ENCODE measurements around the gene ADCY9. TPM values are rescaled to one million over a fixed set of nuclear protein-coding genes. Genes with fewer than 3 reads are reported as not detected.

The ADCY9 gene
- total and polyA plus RNA-seq, 4 donors = 7.9 to 40.1 (median 24.7) TPM

DNA sequence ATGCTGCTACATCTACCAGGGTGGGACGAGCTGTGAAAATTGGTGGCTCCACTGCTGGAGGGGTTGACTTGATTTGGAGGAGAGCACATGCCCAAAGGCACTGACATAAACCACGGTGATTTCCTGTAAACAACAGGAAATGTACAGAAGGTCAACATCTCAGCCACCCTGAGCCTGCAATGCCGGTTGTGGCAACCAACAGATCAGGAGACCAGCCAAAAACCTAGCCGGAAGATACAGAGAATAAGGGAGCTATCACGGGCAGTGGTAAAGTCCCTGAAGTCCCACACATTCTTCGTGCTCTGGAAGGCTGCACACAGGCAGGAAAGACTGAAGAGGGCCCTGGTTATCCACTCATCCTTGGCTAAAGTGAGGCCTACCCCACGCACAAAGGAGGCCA is 56.2 kb downstream of the ADCY9 start:
- Histone ChIP-seq H3K9me3 (ENCODE audit: control insufficient read depth, low read length) (no peaks in the 10 kb centered on the region), H3K4me3 (ENCODE audit: low read length in 2 of 2) (no peak overlapping the region), H3K4me1 (ENCODE audit: control insufficient read depth in 1 of 2, insufficient read depth in 2 of 2, low read length in 2 of 2) (no peaks in the 10 kb centered on the region), H3K27me3 (ENCODE audit: control insufficient read depth in 1 of 2, insufficient read depth in 2 of 2, low read length in 1 of 2) (no peaks in the 10 kb centered on the region), H3K27ac (ENCODE audit: low read depth in 1 of 2, low read length in 2 of 2) (no peak overlapping the region), H3K36me3 (ENCODE audit: control insufficient read depth in 1 of 2, insufficient read depth in 2 of 2, low read length in 1 of 2) (no peaks in the 10 kb centered on the region)
- no peak for DNase-seq
- intact Hi-C loops (cut with DNase I) = no loop called here
- WGBS, 2 donors = 81 to 92% methylated on average over 7 of the region's 7 CpGs
- ATAC-seq (ENCODE audit: low FRiP score) = no peak

DNA sequence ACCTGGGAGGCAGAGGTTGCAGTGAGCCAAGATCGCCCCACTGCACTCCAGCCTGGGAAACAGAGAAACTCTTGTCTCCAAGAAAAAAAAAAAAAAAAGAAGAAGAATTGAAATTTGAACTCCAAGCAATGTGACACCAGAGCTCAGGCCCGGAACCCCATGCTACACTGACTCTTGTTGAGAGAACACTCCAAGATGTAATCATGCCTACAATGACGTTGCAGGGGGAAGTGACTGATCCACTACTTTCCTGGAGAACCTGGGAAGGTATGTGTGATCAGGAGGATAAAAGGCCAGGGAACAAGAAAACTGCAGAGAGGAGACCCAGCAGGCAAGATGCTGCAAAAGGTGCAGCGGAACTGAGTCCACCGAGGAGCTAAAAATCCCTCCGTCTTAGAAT is 57.9 kb downstream of the ADCY9 start:
- 87 to 92% methylated on average over 6 of the region's 6 CpGs for WGBS, 2 donors
- intact Hi-C loops (cut with DNase I) = loop anchor here in 1 of 2 donors (10.0 kb wide), 1 partner anchor 46 kb away; no protein-coding TSS in a partner anchor
- ATAC-seq (ENCODE audit: low FRiP score) (no peak), DNase-seq (no peak)
- Histone ChIP-seq H3K36me3 (ENCODE audit: control insufficient read depth in 1 of 2, insufficient read depth in 2 of 2, low read length in 1 of 2) (no peaks in the 10 kb centered on the region), H3K9me3 (ENCODE audit: control insufficient read depth, low read length) (no peaks in the 10 kb centered on the region), H3K4me3 (ENCODE audit: low read length in 2 of 2) (no peak overlapping the region), H3K27ac (ENCODE audit: low read depth in 1 of 2, low read length in 2 of 2) (no peak overlapping the region), H3K4me1 (ENCODE audit: control insufficient read depth in 1 of 2, insufficient read depth in 2 of 2, low read length in 2 of 2) (no peaks in the 10 kb centered on the region), H3K27me3 (ENCODE audit: control insufficient read depth in 1 of 2, insufficient read depth in 2 of 2, low read length in 1 of 2) (no peaks in the 10 kb centered on the region)

DNA sequence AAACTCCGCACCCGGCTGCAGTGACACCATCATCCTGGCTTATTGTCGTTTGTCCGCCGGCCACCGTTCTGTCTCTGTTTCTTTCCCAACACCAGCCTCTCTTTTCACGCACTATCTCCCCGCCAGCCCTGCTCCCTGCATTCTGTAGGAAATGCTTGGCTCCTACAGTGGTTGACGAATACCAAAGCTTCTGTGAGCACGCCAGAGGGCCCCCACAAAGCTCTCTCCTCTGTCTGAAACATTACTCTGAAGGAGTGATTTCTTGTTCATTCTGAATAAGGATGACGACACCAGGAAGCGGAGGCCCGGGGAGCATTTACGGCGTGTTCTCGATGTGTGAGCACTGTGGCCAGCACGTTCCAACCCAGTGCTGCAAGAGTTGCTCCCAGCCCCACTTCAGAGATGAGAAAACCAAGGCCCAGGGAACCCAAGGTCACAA is 58.8 kb downstream of the ADCY9 start:
- Histone ChIP-seq H3K27me3 (ENCODE audit: control insufficient read depth in 1 of 2, insufficient read depth in 2 of 2, low read length in 1 of 2) (no peaks in the 10 kb centered on the region), H3K9me3 (ENCODE audit: control insufficient read depth, low read length) (no peaks in the 10 kb centered on the region), H3K4me3 (ENCODE audit: low read length in 2 of 2) (no peak overlapping the region), H3K36me3 (ENCODE audit: control insufficient read depth in 1 of 2, insufficient read depth in 2 of 2, low read length in 1 of 2) (no peaks in the 10 kb centered on the region), H3K4me1 (ENCODE audit: control insufficient read depth in 1 of 2, insufficient read depth in 2 of 2, low read length in 2 of 2) (peaks cover 0 to 4% of the 10 kb centered on the region in 2 donors), H3K27ac (ENCODE audit: low read depth in 1 of 2, low read length in 2 of 2) (no peak overlapping the region)
- DNase-seq (no peak), ATAC-seq (ENCODE audit: low FRiP score) (no peak)
- intact Hi-C loops (cut with DNase I) = loop anchor here in 1 of 2 donors (10.0 kb wide), 1 partner anchor 47 kb away; no protein-coding TSS in a partner anchor
- 83 to 90% methylated on average over 17 of the region's 17 CpGs for WGBS, 2 donors

DNA sequence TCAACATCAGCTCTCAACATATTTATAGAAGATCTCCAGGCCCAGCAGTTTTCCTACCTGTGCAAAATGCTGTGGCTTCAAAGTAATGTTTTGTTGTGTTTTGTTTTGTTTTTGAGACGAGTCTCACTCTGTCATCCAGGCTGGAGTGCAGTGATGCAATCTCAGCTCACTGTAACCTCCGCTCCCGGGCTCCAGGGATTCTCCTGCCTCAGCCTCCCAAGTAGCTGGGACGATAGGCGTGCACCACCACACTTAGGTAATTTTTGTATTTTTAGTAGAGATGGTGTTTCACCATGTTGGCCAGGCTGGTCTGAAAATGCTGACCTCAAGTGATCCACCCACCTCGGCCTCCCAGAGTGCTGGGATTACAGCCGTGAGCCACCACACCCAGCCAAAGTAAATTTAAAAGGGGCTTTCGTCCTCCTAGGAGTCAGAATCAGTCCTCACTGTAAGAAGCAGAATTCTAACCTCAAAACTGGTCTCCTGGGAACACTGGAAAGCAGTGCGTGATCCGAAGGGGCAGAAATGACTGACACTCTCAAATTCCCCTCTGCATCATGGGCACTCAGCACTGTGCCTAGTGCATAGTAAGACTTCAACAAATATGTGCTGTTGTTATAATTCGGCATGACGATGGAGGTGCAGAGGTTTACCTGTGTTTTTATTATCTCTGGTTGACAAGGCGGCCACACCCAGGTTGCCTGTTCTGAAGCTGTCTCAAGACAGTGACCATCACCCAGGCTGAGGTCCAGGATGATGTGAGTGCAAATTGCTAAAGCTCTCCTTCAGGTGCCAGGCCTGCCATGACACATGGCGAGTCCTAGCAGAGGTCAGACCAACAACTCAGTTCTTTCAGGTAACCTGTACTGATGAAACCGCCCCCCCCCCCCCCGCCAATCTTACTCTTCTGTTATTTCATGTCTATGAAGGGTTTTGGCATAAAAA is 59.8 kb downstream of the ADCY9 start:
- H3K36me3 ChIP-seq (ENCODE audit: control insufficient read depth in 1 of 2, insufficient read depth in 2 of 2, low read length in 1 of 2) = no peaks in the 10 kb centered on the region
- ATAC-seq (ENCODE audit: low FRiP score) (no peak), DNase-seq (no peak)
- H3K4me3 ChIP-seq (ENCODE audit: low read length in 2 of 2) = no peak overlapping the region
- H3K4me1 ChIP-seq (ENCODE audit: control insufficient read depth in 1 of 2, insufficient read depth in 2 of 2, low read length in 2 of 2) = peaks cover 0 to 5% of the 10 kb centered on the region in 2 donors
- intact Hi-C loops (cut with DNase I) = loop anchor here in 1 of 2 donors (10.0 kb wide), 1 partner anchor 48 kb away; no protein-coding TSS in a partner anchor
- no peaks in the 10 kb centered on the region for H3K27me3 ChIP-seq (ENCODE audit: control insufficient read depth in 1 of 2, insufficient read depth in 2 of 2, low read length in 1 of 2)
- H3K9me3 ChIP-seq (ENCODE audit: control insufficient read depth, low read length) = no peaks in the 10 kb centered on the region
- no peak overlapping the region for H3K27ac ChIP-seq (ENCODE audit: low read depth in 1 of 2, low read length in 2 of 2)
- WGBS, 2 donors = 73 to 77% methylated on average over 16 of the region's 16 CpGs

DNA sequence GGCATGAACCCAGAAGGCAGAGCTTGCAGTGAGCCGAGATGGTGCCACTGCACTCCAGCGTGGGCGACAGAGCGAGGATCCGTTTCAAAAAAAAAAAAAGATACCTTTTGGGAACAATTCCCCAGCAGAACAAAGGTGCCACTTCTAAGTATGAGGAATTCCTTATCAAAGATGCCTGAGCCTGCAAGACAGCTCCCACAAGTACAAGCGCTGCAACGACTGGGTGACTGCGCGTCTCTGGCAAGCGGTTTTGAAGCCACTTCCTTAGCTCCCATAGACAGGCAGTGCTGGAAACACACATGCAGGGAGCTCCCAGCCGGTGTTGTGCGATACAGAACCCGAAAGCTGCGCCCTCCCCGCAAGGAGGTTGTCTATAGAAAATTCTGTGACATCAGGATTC is 60.5 kb downstream of the ADCY9 start:
- H3K27ac ChIP-seq (ENCODE audit: low read depth in 1 of 2, low read length in 2 of 2) = no peak overlapping the region
- H3K9me3 ChIP-seq (ENCODE audit: control insufficient read depth, low read length) = no peaks in the 10 kb centered on the region
- DNase-seq = no peak
- H3K4me3 ChIP-seq (ENCODE audit: low read length in 2 of 2) = no peak overlapping the region
- H3K27me3 ChIP-seq (ENCODE audit: control insufficient read depth in 1 of 2, insufficient read depth in 2 of 2, low read length in 1 of 2) = no peaks in the 10 kb centered on the region
- ATAC-seq (ENCODE audit: low FRiP score) = no peak
- H3K4me1 ChIP-seq (ENCODE audit: control insufficient read depth in 1 of 2, insufficient read depth in 2 of 2, low read length in 2 of 2) = peaks cover 0 to 5% of the 10 kb centered on the region in 2 donors
- H3K36me3 ChIP-seq (ENCODE audit: control insufficient read depth in 1 of 2, insufficient read depth in 2 of 2, low read length in 1 of 2) = no peaks in the 10 kb centered on the region
- intact Hi-C loops (cut with DNase I) = loop anchor here in 1 of 2 donors (10.0 kb wide), 1 partner anchor 49 kb away; no protein-coding TSS in a partner anchor
- WGBS, 2 donors = 95 to 98% methylated on average over 15 of the region's 15 CpGs

DNA sequence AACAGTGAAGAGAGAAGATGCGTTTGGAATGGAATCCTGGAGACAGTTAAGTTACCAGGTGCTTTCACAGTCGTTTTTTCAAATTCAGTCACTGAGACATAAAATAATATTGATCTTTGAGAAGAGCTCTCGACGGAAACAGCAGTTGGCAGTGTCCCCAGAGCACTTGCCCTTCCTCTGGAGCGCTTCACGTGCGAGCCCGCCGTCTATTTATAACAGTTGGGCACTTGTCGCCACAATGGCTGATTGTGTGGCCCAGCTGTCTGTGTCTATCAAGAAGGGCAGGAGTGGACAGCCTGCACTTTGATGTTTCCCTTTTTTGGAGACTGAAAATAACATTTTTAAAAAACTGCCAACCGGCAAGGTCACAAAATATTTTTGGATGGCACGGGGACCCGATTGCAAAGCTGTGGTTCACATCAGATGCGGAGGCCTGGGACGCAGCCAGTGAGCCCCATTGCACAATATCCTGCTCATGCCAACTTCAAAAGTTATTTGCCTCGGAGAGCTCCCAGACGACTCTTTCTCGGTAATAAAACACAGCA is 62.9 kb downstream of the ADCY9 start:
- H3K27me3 ChIP-seq (ENCODE audit: control insufficient read depth in 1 of 2, insufficient read depth in 2 of 2, low read length in 1 of 2) = no peaks in the 10 kb centered on the region
- H3K27ac ChIP-seq (ENCODE audit: low read depth in 1 of 2, low read length in 2 of 2) = peak overlapping the region; percentile 1 to 72
- ATAC-seq (ENCODE audit: low FRiP score) = peak; percentile 87
- DNase-seq = peak; percentile 84 to 91
- H3K36me3 ChIP-seq (ENCODE audit: control insufficient read depth in 1 of 2, insufficient read depth in 2 of 2, low read length in 1 of 2) = no peaks in the 10 kb centered on the region
- H3K4me1 ChIP-seq (ENCODE audit: control insufficient read depth in 1 of 2, insufficient read depth in 2 of 2, low read length in 2 of 2) = peaks cover 0 to 5% of the 10 kb centered on the region in 2 donors
- peak overlapping the region; percentile 1 to 4 for H3K4me3 ChIP-seq (ENCODE audit: low read length in 2 of 2)
- WGBS, 2 donors = 0 to 1% methylated on average over 18 of the region's 18 CpGs
- intact Hi-C loops (cut with DNase I) = loop anchor here (5.0 to 10.0 kb wide), 3 partner anchors 39 to 59 kb away; no protein-coding TSS in a partner anchor
- H3K9me3 ChIP-seq (ENCODE audit: control insufficient read depth, low read length) = no peaks in the 10 kb centered on the region

DNA sequence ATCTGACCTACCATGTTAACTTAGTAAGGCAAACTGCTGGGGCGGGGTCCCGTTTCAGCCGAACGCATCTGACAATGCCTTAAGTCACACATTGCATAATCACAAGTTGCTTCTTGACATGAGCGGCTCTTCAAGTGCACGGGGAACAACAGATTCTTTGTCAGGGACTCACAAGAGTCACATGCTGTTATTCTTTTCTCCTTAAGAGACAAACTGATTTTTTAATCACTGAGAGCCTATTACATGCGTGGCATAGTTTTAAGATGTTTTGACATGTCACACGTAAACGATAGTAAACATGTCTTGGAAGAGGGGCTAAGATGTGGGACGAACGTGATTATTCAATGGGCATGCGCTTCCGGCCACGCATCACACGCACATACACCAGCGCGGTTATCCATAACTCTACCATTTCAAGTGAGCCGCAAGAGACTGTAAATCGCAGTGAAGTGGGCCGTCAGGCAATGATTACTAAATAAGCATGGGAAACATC is 63.4 kb downstream of the ADCY9 start:
- Histone ChIP-seq H3K4me1 (ENCODE audit: control insufficient read depth in 1 of 2, insufficient read depth in 2 of 2, low read length in 2 of 2) (peaks cover 0 to 5% of the 10 kb centered on the region in 2 donors), H3K4me3 (ENCODE audit: low read length in 2 of 2) (peak overlapping the region in 1 of 2 donors; percentile 4), H3K27ac (ENCODE audit: low read depth in 1 of 2, low read length in 2 of 2) (peak overlapping the region; percentile 3 to 72), H3K9me3 (ENCODE audit: control insufficient read depth, low read length) (no peaks in the 10 kb centered on the region), H3K27me3 (ENCODE audit: control insufficient read depth in 1 of 2, insufficient read depth in 2 of 2, low read length in 1 of 2) (no peaks in the 10 kb centered on the region), H3K36me3 (ENCODE audit: control insufficient read depth in 1 of 2, insufficient read depth in 2 of 2, low read length in 1 of 2) (no peaks in the 10 kb centered on the region)
- WGBS, 2 donors = 48 to 54% methylated on average over 20 of the region's 20 CpGs
- ATAC-seq (ENCODE audit: low FRiP score) (peak; percentile 8), DNase-seq (peak in 1 of 2 donors; percentile 64)
- intact Hi-C loops (cut with DNase I) = loop anchor here (5.0 to 10.0 kb wide), 3 partner anchors 39 to 59 kb away; no protein-coding TSS in a partner anchor

DNA sequence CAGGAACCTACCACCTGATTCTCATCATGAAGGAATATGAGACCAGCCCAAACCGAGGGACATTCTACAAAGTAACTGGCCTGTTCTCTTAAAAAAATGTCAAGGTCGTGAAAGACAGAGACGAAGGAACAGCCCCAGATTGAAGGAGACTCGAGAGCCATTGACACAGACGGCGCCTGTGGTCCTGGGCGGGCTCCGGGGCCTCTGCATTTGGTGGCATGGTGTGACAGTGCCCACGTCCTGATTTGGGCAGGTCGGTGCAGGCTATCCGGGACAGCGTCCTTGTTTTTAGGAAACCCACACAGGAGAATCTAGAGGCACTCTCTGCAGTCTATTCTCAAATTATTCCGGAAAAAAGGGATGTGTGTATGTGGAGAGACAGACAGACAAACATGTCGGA is 64.1 kb downstream of the ADCY9 start:
- no peaks in the 10 kb centered on the region for H3K9me3 ChIP-seq (ENCODE audit: control insufficient read depth, low read length)
- DNase-seq (no peak), ATAC-seq (ENCODE audit: low FRiP score) (no peak)
- no peaks in the 10 kb centered on the region for H3K27me3 ChIP-seq (ENCODE audit: control insufficient read depth in 1 of 2, insufficient read depth in 2 of 2, low read length in 1 of 2)
- no peak overlapping the region for H3K4me3 ChIP-seq (ENCODE audit: low read length in 2 of 2)
- H3K36me3 ChIP-seq (ENCODE audit: control insufficient read depth in 1 of 2, insufficient read depth in 2 of 2, low read length in 1 of 2) = no peaks in the 10 kb centered on the region
- 67 to 74% methylated on average over 14 of the region's 14 CpGs for WGBS, 2 donors
- intact Hi-C loops (cut with DNase I) = loop anchor here (5.0 to 10.0 kb wide), 3 partner anchors 40 to 60 kb away; no protein-coding TSS in a partner anchor
- peaks cover 0 to 5% of the 10 kb centered on the region in 2 donors for H3K4me1 ChIP-seq (ENCODE audit: control insufficient read depth in 1 of 2, insufficient read depth in 2 of 2, low read length in 2 of 2)
- H3K27ac ChIP-seq (ENCODE audit: low read depth in 1 of 2, low read length in 2 of 2) = no peak overlapping the region
